GM19468 (cell line): ENCODE measurements around the gene NMT2.
A peak's percentile ranks its signal among the peaks of the same experiment; 100 is the strongest.

Experiments used
- ATAC-seq: cut with Tn5 transposase; IDR thresholded peaks from one replicate; pipeline ENCODE4 v1.9.1; 2021; ENCODE audit warnings: mild to moderate bottlenecking, moderate library complexity, moderate number of reproducible peaks; ENCODE audit not compliant: unreplicated experiment; ENCODE audit errors: extremely low read depth

The NMT2 gene

DNA sequence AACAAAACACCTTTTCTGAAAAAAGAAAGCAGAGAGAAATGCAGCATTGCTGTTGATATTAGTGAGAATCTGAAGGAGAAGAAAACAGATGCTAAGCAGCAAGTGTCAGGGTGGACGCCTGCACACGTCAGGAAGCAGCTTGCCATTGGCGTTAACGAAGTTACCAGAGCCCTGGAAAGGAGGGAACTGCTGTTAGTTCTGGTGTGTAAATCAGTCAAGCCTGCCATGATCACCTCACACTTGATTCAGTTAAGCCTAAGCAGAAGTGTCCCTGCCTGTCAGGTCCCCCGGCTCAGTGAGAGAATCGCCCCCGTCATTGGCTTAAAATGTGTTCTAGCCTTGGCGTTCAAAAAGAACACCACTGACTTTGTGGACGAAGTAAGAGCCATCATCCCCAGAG, 65.0 kb downstream of the NMT2 start:
- ATAC-seq: no peak

DNA sequence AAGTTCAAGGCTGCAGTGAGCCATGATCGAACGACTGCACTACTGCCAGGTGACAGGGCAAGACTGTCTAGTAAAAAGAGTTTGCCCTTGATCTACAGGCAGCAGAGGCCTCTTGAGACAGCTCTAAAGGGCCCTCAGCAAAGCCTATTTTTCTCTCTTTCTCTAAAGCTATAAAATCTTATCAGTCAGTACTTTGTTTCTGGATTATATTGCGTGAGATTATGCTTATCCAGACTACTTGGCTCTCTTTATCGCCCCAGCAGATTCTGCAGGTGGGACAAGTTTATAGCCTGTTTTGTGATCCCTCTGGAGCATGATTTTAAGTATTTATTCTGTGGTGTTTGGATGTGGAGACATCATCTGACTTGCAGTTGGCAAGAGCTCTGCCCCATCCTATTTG, 68.6 kb downstream of the NMT2 start:
- ATAC-seq: no peak

DNA sequence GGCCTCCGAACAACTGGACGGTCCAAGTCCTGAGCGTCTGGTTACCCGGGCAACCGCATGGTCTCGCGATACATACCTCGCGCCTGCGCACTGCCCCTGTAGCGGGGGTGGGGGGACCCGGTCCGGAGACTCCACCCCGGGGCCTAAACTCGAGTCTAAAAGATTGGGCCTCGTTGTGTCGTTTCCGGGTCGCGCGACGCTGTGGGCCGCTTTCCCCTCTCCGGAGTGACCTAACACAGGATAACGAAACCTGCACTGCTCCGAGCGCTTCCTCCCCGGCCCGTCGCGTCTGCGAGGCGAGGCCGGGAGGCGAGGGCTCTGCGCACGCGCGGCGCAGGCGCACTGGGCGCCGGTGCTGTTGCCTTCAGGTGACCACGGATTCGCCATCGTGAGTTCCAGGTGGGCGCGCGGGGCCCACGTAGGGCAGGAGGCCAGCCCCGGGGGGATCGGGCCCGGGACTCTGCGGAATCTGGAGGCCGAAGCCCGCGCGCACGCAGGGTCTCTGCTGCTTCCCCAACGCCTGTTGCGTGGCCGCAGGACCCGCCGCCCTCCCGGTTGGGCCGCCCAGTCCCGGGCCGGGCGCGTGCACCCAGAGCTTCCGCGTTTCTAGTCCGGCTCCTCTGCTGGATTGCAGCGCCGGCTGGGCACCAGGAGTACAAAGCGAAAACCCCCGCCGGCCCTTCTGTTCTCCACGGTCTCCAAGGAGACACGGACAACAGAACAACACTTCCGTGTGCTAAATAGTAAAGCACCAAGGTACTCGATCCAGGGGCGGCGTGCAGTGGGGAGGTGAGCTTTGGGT, 71.3 kb downstream of the NMT2 start, which contains the start of gene RPP38:
Gene RPP38, plus strand, starts transcription at position 345 of the 802 bp plus-strand sequence. CDS start 5,960 bp downstream, outside the sequence.
- ATAC-seq: peak; percentile 75

DNA sequence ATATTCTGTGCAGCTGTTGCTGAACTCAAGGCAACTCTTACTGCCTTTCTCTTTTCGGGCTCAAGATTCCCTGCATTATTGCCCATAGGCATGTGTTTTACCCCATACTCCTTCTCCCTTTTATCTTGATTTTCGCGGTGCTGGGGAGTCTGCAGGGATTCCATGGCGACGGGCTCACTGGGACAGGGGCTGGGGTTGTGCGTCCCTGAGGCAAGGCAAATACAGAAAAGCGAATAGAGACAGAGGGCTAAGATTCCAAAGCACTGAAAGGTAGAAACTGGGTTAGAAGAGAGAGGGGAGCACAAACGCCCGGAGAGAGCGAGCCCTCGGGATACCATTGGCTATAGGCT, 71.9 kb downstream of the NMT2 start:
- no peak for ATAC-seq

DNA sequence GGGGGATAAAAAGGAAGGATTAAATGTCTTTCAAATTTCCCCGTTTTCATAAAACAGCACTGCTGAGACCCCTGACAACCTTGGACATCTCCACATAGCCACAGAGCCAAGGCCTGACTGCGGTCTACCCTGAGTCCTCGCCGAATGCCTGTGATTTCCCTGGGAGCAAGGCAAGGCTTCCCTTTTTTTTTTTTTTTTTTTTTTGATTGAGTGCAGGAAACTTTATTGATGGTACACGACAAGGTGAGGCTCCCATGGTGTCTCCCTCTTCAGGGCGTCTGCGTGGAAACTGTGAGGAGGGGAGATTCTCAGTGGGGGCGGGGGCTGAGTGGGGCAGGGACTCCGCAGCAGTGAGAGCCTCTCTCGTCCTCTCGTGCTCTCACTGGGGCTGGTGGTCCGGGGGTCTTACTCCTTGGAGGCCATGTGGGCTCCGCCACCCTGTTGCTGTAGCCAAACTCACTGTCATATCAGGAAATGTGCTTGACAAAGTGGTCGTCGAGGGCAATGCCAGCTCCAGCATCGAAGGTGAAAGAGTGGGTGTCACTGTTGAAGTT, 75.6 kb downstream of the NMT2 start:
- no peak for ATAC-seq

DNA sequence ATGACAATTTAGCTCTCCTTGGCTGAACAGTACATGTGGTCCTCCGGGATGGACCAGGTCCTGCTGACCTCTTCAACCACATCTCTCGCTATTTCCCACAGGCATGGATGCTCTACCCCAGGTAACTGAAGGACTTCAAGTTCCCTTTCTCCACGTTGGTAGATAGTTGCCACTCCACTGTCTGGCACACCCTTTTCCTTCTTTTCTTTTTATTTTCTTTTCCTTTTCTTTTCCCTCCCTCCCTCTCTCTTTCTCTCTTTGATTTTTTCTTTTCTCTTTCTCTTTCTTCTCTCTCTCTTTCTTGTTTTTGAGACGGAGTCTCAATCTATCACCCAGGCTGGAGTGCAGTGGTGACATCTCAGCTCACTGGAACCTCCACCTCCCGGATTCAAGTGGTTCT, 77.1 kb downstream of the NMT2 start:
- ATAC-seq: no peak

DNA sequence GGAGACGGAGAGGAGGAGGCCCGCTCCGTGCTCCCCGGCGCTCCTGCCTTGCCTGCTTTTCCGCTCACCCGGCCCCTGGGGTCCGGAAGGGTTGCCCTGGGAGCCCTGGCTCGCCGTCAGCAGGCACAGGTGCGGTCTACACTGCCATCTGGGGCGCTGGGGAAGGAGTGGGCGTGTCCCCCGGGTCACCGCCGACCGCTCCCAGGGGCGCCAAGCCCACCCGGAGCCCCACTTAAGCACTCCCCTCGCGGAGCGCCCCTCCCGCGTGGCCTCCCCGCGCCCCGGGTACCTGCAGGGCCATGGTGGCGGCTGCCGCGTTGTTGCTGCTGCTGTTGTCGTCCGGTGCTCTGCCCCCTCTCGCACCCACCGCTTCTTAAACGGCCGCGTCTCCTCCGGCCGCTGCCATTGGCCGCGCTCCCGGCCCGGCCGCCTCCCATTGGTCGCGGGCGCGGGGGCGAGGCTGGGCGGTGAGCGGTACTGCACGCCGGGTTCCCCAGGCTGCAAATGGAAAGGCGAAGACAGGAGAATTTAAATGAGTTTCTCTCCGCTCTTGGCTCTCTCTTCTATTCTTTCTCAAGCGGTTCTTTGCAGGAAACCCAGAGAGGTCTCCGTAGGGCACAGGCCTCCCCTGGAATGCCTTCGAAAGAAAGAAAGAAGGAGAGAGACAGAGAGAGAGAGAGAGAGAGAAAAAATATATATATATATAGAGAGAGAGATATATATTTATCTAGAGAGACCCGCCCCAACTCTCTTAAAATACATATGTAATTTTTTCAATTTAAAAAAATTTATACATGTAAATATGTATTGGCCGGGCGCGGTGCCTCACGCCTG, 79.8 kb downstream of the NMT2 start, which contains the start of gene ACBD7:
Gene ACBD7, minus strand, starts transcription at position 349 of the 834 bp plus-strand sequence. Its CDS starts 48 bp downstream, at position 301.
- ATAC-seq: peak; percentile 97

DNA sequence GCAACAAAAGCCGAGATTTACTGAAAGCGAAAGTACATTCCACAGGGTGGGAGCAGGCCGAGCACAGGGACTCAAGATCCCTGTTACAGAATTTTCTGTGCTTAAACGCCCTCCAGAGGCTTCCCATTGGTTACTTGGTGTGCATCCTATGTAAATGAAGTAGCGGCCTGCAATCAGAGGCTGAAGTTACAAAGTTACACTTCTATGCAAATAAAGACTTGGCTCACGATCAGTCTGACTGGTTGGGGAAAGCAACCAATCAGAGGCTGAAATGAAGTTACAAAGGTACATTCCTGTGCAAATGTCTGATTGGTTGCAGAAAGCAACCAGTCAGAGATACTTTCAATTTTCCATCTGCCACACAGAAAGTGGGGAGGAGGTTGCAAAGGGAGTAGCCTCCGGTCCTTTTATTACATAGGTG, 84.0 kb downstream of the NMT2 start:
- ATAC-seq: no peak

DNA sequence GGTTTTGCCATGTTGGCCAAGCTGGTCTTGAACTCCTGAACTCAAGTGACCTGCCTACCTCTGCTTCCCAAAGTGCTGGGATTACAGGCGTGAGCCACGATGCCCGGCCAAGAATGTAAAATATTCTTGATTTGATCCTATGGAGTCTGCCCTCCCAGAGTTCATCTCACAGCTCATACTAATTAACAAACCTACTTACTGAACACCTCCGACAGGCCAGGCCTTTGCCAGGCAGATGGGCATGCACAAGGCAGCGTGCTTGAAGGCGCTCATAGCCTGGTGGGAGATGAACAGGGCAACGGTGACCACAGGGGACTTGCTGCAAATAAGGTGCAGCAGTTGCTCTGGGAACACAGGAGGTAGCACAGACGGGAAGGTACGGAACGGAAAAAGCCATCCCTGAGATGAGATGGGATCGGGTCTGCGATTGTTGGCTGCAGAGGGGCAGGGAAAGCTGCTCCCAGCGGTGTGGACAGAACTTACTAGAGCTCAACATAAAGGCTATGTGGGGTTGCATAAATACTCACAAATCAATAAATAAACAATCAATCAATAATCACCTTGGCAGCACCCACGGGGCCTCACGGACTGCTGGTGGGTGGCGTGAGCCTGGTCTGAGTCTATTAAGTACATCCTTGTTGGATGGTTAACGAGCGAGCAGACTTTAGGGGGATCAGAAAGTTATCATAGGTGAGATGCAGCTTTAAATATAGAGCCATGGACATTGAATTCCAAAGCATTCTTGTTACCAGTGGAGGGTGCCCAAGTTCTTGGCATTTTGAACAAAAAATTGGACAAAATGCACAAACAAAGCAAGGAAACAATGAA, 84.6 kb downstream of the NMT2 start:
- no peak for ATAC-seq

DNA sequence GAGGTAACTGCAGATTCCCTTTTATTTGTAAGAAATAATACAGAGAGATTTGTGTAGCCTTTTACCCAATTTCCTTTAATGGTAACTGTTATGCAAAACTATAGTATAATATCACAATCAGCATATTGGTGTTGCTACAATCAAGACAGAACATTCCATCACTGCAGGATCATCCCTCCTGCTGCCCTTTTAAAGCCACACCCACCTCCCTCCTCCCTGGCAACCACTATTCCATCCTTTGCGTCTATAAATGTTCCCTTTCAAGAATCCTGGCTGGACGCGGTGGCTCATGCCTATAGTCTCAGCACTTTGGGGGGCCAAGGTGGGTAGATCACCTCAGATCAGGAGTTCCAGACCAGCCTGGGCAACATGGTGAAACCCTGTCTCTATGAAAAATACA, 93.1 kb downstream of the NMT2 start:
- no peak for ATAC-seq

DNA sequence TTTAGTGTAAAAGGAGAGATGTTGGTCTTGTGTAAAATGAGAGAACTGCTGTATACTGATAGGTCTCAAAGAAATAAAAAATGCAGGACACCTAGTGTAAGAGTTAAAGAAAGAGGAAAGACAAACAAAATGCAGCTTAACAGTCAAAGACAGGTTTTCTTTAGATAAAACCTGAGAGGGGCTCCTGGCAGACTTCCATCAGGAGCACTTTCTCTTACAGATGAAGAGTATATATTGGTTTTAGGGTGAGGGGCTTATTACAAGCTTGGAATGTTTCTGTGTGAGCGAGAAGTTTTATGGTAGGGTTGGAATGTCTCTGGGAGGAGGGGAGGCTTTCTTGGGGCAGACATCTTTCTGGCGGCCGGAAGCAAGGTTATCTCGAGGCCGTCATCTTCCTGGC, 96.1 kb downstream of the NMT2 start:
- ATAC-seq: no peak

DNA sequence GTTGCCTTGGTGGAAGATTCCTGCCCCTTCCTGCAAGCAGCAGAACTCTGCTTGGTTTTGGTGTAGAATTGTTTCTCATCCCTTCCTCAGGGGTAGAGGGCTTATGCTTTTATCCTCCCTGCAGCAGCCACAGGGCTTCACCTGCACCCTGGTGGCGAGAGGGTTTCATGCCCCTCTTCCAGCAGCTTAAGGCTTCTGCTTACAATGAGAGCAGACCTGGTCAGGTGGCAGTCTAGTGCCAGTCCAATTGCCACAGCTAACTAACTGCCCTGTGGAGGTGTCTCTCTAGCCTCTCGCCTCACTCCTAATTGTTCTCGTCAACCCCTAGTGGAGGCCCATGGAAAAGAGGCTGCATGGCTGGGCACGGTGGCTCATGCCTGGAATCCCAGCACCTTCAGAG, 99.3 kb downstream of the NMT2 start:
- ATAC-seq: no peak

DNA sequence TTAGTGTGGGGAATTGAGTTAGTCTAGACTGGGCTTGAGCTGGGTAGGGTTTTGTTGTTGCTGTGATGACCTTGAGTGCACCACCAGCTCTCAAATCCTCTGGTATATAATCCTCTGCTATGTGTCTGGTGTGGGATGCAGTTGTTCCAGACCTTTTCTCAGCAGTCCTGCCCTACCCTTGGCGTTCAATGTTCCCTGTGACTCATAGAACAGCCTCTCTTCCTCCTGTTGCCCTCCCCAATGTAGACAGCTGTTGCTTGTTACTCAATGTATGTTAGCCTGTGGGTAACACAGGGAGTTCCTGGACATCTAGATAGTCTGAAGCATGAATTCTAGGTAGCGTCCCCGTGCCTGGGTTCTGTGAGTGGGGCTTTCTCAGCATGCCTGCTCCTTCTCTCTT, 99.7 kb downstream of the NMT2 start:
- no peak for ATAC-seq

DNA sequence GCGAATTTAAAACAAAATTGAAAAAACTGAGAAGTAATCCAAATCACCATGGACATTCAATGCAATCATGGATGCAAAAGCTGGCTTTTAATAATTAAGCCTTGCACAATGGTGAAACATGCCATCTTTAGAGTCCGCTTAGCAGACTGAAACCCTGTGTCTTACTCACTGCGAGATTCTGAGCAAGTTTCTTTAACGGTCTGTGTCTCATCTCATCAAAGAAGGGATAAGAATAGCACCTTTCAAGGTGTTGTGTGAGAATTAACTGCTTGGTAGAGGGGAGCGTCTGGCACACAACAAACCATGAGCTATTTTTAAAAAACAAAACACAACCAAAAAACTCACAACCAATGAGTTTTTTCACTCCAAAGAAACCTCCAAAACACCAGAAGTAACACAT, 101.3 kb downstream of the NMT2 start:
- ATAC-seq: no peak

DNA sequence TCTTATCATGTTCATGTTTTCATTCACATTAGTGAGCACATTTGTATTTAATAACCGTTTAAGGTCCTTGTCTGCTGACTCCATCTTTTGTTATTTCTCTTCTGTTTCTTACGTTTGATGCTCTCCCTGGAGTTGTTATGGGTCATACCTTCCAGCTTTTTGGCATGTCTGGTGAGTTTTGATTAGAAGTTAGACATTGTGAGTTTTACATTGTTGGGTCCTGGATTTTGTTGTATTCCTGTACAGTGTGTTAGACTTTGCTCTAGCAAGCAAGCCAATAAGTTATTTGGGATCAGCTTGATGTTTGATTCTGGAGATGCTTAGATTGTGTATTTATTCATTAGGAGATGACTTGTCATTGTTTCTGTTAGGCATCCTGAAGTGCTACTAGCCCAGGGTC, 107.9 kb downstream of the NMT2 start:
- no peak for ATAC-seq

DNA sequence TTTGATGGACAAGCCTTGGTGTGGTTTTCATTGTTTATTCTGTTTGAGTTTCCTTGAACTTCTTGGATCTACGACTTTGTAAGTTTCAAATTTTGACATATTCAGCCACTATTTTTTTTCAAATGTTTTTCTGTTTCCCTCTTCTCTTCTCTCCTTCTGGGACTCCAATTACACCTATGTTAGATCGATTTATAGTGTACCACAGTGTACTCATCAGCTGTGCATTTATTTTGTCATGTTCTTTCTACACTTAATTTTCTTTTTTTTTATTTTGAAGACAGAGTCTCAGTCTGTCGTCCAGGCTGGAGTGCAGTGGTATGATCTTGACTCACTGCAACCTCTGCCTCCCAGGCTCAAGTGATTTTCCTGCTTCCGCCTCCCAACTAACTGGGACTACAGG, 108.6 kb downstream of the NMT2 start:
- no peak for ATAC-seq

DNA sequence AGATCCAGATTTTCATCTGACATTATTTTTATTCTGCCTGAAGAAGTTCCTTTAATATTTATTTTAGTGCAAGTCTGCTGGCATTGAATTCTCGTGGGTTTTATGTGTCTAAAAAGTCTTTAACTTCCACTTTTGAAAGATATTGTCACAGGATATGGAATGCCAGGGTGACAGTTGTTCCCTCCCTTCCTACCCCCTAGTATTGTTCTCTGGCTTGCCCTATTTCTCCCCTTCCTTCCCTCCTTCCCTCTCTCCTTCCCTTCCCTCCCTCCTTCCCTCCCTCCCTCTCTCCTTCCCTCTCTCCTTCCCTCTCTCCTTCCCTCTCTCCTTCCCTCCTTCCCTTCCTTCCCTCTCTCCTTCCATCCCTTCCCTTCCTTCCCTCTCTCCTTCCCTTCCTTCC, 109.8 kb downstream of the NMT2 start:
- ATAC-seq: no peak
